Activated naive CD4-positive, alpha-beta T cell treated with anti-CD3 and anti-CD28 coated beads, Interleukin-2, amount 50 U/mL, for 16 hours (primary cell): ENCODE results near the gene TMEM74B.
A peak's percentile ranks its signal among the peaks of the same experiment; 100 is the strongest.
"Not testable (repeated sequence)": the region's sequence is repeated elsewhere in the genome, so short reads cannot be mapped to it uniquely, and the experiment has no call there.

Experiments used
- DNase-seq: peaks from one replicate; pipeline ENCODE4 v3.0.0-alpha.2; 2020

TMEM74B gene

GRCh38 chr20:1184638-1185315 lies at the start of gene TMEM74B:
TMEM74B (minus strand) TSS chr20:1184981; CDS start chr20:1183801, 1,180 bp downstream.
- DNase-seq: no peak

GRCh38 chr20:1232286-1233111 lies 47.7 kb upstream of the TMEM74B start:
- DNase-seq: no peak

- DNase-seq: no peak
Observed at GRCh38 chr20:1229541-1229940, 44.8 kb upstream of the TMEM74B start.

GRCh38 chr20:1225783-1226654 lies 41.2 kb upstream of the TMEM74B start, which contains the start of gene RAD21L1:
RAD21L1 (plus strand) TSS chr20:1226044; CDS start chr20:1228454, 2,410 bp downstream.
- peak; percentile 69 for DNase-seq

GRCh38 chr20:1225263-1225782 lies 40.5 kb upstream of the TMEM74B start:
- no peak for DNase-seq

- no peak for DNase-seq
Observed at GRCh38 chr20:1224205-1224890, 39.6 kb upstream of the TMEM74B start.

GRCh38 chr20:1222750-1223149 lies 38.0 kb upstream of the TMEM74B start:
- not testable (repeated sequence) for DNase-seq

GRCh38 chr20:1216527-1217427 lies 32.0 kb upstream of the TMEM74B start:
- DNase-seq: not testable (repeated sequence)

GRCh38 chr20:1215386-1216170 lies 30.8 kb upstream of the TMEM74B start:
- peak; percentile 70 for DNase-seq

GRCh38 chr20:1214838-1215261 lies 30.1 kb upstream of the TMEM74B start:
- no peak for DNase-seq

GRCh38 chr20:1212607-1213396 lies 28.0 kb upstream of the TMEM74B start:
- DNase-seq: peak; percentile 69

GRCh38 chr20:1212023-1212422 lies 27.2 kb upstream of the TMEM74B start:
- no peak for DNase-seq

GRCh38 chr20:1210501-1210900 lies 25.7 kb upstream of the TMEM74B start:
- no peak for DNase-seq

- no peak for DNase-seq
Observed at GRCh38 chr20:1209447-1210387, 24.9 kb upstream of the TMEM74B start.

GRCh38 chr20:1207293-1207878 lies 22.6 kb upstream of the TMEM74B start:
- DNase-seq: no peak

- no peak for DNase-seq
Observed at GRCh38 chr20:1206366-1207148, 21.8 kb upstream of the TMEM74B start.

GRCh38 chr20:1205802-1206201 lies 21.0 kb upstream of the TMEM74B start:
- no peak for DNase-seq
